Nephron (organoid): ENCODE results near the gene NHLH1.

Source experiments
- H3K27ac Mint-ChIP-seq, 3 experiments: 2 replicates each; pipeline ENCODE4 v1.8.0; 2020; ENCODE audit warnings: mixed read lengths in 3 of 3, mild to moderate bottlenecking in 2 of 3, moderate library complexity in 1 of 3
- H3K27me3 Mint-ChIP-seq: 2 replicates; pipeline ENCODE4 v1.8.0; 2021; ENCODE audit warnings: low read depth, mild to moderate bottlenecking, moderate library complexity, mixed read lengths
- H3K36me3 Mint-ChIP-seq: 2 replicates; pipeline ENCODE4 v1.8.0; 2020; ENCODE audit warnings: low read depth, mixed read lengths
- H3K4me1 Mint-ChIP-seq: 2 replicates; pipeline ENCODE4 v1.8.0; 2020; ENCODE audit warnings: mixed read lengths
- H3K4me3 Mint-ChIP-seq, 3 experiments: 2 replicates each; pipeline ENCODE4 v1.8.0; 2020; ENCODE audit warnings: mild to moderate bottlenecking in 3 of 3, mixed read lengths in 3 of 3, moderate library complexity in 2 of 3
- H3K9me3 Mint-ChIP-seq: 2 replicates; pipeline ENCODE4 v1.8.0; 2020; ENCODE audit warnings: mixed read lengths
- CTCF ChIP-seq, 3 experiments: fragments of 200-600 bp; sonication (generic); IDR thresholded peaks; one replicate each; pipeline ENCODE4 v1.5.0; 2021; ENCODE audit warnings: antibody characterized with exemption in 3 of 3; ENCODE audit not compliant: unreplicated experiment in 3 of 3

NHLH1 gene

GRCh38 chr1:160351629-160352028 is 15.2 kb upstream of the NHLH1 start:
- H3K4me3 Mint-ChIP-seq: no peak overlapping the region
- H3K4me1 Mint-ChIP-seq: peaks cover 11% of the 10 kb centered on the region

GRCh38 chr1:160352555-160352954 is 14.3 kb upstream of the NHLH1 start:
- TF ChIP-seq CTCF (IDR thresholded peaks at IDR 0.05; ENCODE audit: unreplicated experiment in 3 of 3): no peak
- Mint-ChIP-seq H3K9me3 (no peaks in the 10 kb centered on the region), H3K36me3 (peaks cover 83% of the 10 kb centered on the region), H3K4me3 (no peak overlapping the region), H3K27me3 (no peaks in the 10 kb centered on the region), H3K27ac (no peak overlapping the region), H3K4me1 (peaks cover 6% of the 10 kb centered on the region)

More at GRCh38 chr1:160351629-160352028, 15.2 kb upstream of the NHLH1 start:
- no peak for TF ChIP-seq CTCF (IDR thresholded peaks at IDR 0.05; ENCODE audit: unreplicated experiment in 3 of 3)
- no peaks in the 10 kb centered on the region for H3K9me3 Mint-ChIP-seq
- no peak overlapping the region for H3K27ac Mint-ChIP-seq
- H3K27me3 Mint-ChIP-seq: no peaks in the 10 kb centered on the region
- peaks cover 79% of the 10 kb centered on the region for H3K36me3 Mint-ChIP-seq

- no peaks in the 10 kb centered on the region for H3K27me3 Mint-ChIP-seq
- no peak overlapping the region for H3K4me3 Mint-ChIP-seq
- H3K36me3 Mint-ChIP-seq: peaks cover 84% of the 10 kb centered on the region
- peaks cover 6% of the 10 kb centered on the region for H3K4me1 Mint-ChIP-seq
- H3K9me3 Mint-ChIP-seq: no peaks in the 10 kb centered on the region
- H3K27ac Mint-ChIP-seq: no peak overlapping the region
- TF ChIP-seq CTCF (IDR thresholded peaks at IDR 0.05; ENCODE audit: unreplicated experiment in 3 of 3): no peak
Measured at GRCh38 chr1:160353223-160353622, 13.6 kb upstream of the NHLH1 start.

GRCh38 chr1:160354388-160354985 is 12.4 kb upstream of the NHLH1 start:
- H3K4me1 Mint-ChIP-seq: peaks cover 6% of the 10 kb centered on the region
- H3K27me3 Mint-ChIP-seq: no peaks in the 10 kb centered on the region
- H3K4me3 Mint-ChIP-seq: no peak overlapping the region
- H3K36me3 Mint-ChIP-seq: peaks cover 90% of the 10 kb centered on the region
- no peak overlapping the region for H3K27ac Mint-ChIP-seq
- no peaks in the 10 kb centered on the region for H3K9me3 Mint-ChIP-seq
- TF ChIP-seq CTCF (IDR thresholded peaks at IDR 0.05; ENCODE audit: unreplicated experiment in 3 of 3): peak in 2 of 3 experiments; percentile 30 to 46

GRCh38 chr1:160357286-160358002 is 9.4 kb upstream of the NHLH1 start:
- no peaks in the 10 kb centered on the region for H3K27me3 Mint-ChIP-seq
- no peak overlapping the region for H3K4me3 Mint-ChIP-seq
- TF ChIP-seq CTCF (IDR thresholded peaks at IDR 0.05; ENCODE audit: unreplicated experiment in 3 of 3): no peak
- no peak overlapping the region for H3K27ac Mint-ChIP-seq
- H3K4me1 Mint-ChIP-seq: peaks cover 20% of the 10 kb centered on the region
- no peaks in the 10 kb centered on the region for H3K9me3 Mint-ChIP-seq
- peaks cover 76% of the 10 kb centered on the region for H3K36me3 Mint-ChIP-seq

GRCh38 chr1:160358073-160358472 is 8.8 kb upstream of the NHLH1 start:
- H3K9me3 Mint-ChIP-seq: no peaks in the 10 kb centered on the region
- no peaks in the 10 kb centered on the region for H3K27me3 Mint-ChIP-seq
- TF ChIP-seq CTCF (IDR thresholded peaks at IDR 0.05; ENCODE audit: unreplicated experiment in 3 of 3): no peak
- peaks cover 69% of the 10 kb centered on the region for H3K36me3 Mint-ChIP-seq
- peaks cover 21% of the 10 kb centered on the region for H3K4me1 Mint-ChIP-seq
- H3K4me3 Mint-ChIP-seq: no peak overlapping the region
- no peak overlapping the region for H3K27ac Mint-ChIP-seq
